ENCODE results near the gene GRIK1.

DNA sequence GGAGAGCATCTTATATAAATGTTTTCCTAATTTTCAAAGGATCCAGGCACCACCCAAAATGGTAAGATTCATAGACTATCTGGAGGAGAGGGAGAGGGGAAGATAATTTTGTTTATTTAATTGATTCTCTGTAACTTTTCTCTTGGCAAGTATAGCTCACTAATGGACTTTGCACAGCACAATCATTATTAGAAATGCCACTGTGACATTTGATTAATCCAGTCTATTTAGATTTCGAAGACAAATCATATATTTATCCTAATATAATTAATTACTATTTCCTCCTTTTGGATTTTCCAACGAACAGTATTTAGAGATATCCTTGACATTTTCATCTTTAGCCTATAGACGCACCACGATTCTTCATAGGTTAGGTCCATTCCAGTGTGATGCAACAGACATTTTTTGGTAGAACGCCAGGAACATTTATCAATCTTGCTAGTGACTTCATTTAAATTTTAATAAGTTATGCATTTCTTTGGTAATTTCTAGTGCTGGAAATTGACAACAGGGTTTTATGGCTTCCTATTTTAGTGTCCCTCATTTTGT, 152.4 kb downstream of the GRIK1 start:
- TF ChIP-seq EZH2 (IDR thresholded peaks at IDR 0.05; ENCODE audit: low read depth): no peak
- TF ChIP-seq, protein P1, sequence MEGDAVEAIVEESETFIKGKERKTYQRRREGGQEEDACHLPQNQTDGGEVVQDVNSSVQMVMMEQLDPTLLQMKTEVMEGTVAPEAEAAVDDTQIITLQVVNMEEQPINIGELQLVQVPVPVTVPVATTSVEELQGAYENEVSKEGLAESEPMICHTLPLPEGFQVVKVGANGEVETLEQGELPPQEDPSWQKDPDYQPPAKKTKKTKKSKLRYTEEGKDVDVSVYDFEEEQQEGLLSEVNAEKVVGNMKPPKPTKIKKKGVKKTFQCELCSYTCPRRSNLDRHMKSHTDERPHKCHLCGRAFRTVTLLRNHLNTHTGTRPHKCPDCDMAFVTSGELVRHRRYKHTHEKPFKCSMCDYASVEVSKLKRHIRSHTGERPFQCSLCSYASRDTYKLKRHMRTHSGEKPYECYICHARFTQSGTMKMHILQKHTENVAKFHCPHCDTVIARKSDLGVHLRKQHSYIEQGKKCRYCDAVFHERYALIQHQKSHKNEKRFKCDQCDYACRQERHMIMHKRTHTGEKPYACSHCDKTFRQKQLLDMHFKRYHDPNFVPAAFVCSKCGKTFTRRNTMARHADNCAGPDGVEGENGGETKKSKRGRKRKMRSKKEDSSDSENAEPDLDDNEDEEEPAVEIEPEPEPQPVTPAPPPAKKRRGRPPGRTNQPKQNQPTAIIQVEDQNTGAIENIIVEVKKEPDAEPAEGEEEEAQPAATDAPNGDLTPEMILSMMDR (conservative IDR thresholded peaks at IDR 0.05): no peak

All from PC-9 (cell line).